SKM-1 (cell line): ENCODE measurements around the gene TBCC.
A peak's percentile ranks its signal among the peaks of the same experiment; 100 is the strongest.

Experiments used
- DNase-seq: peaks from one replicate; lab custom pipeline; 2025; ENCODE audit not compliant: unreplicated experiment; lab: John Stamatoyannopoulos, UW

The TBCC gene, protein sequence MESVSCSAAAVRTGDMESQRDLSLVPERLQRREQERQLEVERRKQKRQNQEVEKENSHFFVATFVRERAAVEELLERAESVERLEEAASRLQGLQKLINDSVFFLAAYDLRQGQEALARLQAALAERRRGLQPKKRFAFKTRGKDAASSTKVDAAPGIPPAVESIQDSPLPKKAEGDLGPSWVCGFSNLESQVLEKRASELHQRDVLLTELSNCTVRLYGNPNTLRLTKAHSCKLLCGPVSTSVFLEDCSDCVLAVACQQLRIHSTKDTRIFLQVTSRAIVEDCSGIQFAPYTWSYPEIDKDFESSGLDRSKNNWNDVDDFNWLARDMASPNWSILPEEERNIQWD

DNA sequence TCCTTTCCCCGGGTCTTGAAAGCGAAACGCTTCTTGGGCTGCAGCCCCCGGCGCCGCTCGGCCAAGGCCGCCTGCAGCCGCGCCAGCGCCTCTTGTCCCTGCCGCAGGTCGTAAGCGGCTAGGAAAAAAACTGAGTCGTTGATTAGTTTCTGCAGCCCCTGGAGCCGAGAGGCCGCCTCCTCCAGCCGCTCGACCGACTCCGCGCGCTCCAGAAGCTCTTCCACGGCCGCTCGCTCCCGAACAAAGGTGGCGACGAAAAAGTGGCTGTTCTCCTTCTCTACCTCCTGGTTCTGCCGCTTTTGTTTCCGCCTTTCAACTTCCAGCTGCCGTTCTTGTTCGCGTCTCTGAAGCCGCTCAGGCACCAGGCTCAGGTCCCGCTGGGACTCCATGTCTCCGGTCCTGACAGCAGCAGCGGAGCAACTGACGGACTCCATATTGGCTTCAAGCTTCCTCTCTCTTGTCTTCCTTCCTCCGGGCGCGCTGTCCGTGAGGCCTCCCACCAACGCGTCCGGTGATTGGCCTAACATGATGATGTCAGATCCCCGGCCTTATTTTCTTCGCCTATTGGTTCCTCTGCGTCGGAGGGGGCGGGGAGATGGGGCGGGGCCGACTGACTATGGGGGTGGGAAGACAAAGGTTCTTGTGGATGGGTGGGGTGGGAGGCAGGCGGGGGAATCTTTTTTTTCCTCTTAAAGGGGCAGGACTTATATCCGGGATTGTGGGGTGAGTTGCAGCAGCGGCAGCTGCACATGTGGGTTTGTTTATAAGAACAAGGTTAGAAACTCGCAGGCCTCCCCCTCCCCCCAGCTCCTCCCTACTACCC is at the start of gene TBCC:
Gene TBCC, minus strand, starts transcription at position 464 of the 823 bp plus-strand sequence. Its CDS starts 30 bp downstream, at position 434.
- DNase-seq: peak; percentile 99

DNA sequence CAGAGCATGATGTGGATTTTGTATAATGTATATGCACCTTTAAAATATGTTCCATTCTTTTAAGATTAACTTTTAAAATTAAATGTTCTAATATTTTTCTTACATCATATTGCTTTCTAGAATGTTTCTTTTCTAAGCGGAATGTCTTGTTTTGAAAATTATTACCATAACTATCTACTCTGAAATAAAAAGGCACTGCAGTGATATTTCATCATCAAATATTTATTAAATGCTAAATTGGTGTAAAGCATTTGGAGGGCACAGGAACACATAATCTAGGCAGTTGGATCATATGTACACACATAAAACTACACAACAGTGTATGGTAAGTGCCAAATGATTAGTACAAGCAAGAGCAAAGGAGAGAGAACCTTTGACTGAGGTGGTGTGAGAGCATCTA is 49.7 kb upstream of the TBCC start:
- DNase-seq: no peak

DNA sequence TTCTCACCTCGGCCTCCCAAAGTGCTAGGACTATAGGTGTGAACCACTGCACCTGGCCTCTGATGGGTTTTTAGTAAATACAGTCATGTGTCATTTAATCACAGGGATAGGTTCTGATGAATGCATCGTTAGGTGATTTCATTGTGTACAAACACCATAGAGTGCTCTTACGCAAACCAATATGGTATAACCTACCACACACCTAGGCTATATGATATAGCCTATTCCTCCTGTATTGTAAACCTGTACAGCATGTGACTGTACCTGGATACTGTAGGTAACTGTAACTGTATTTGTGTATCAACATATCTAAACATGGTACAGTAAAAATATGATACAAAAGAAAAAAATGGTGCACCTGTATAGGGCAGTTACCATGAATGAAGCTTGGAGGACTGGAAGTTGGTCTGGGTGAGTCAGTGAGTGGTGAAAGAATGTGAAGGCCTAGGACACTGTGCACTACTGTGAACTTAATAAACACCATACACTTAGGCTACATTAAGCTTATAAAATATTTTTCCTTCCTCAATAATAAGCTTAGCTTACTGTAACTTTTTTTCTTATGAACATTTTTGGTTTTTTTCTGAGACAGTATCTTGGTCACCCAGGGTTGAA is 45.9 kb upstream of the TBCC start:
- DNase-seq: no peak

DNA sequence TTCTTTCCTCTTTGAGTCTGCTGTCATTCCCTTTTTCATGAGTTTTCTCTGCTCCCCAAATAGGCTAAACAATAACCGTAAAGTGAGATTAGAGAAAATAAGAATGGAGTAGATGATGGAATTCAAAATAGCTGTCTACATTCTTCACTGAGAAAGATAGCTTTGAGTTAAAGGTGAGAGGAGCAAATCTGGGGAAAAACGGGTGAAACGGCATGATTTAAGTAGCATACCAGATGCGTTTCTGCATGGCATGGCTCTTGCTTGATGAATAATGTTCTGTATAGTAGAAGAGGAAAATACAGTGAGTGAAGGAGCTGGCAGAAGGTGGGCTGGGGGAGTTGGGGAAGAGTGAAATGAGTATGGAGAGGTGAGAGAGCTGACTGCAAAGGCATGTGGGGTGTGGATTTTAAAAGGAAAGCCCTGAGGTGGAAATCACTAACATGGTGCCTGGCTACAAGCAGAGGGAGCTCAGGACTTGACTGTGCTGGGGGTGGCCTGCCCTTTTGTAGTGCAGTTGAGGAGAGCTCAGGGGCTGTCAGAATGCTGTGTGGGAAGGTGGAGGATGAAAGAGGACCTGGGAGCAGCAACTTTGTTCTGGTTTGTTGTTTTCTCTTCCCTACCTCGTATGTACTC is 44.8 kb upstream of the TBCC start:
- DNase-seq: no peak

DNA sequence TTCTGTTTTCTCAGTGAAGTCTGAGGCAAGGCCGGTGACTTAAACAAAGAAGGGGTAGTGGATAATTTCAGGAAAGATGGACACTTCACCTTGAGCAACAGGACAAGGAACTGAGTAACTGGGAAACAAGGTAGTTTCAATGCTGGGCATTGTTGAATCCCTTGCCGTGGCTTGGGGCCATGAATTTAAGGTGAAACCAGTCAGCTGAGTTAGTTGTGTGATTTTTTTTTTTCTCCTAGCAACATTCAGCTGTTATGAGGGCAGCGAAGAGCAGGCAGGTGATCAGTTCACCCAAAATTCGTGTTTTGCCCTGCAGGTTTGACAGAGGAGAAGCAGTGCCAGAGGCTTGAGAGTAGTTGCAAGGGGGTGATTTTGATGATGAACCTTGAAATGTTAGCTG is 42.8 kb upstream of the TBCC start:
- no peak for DNase-seq

DNA sequence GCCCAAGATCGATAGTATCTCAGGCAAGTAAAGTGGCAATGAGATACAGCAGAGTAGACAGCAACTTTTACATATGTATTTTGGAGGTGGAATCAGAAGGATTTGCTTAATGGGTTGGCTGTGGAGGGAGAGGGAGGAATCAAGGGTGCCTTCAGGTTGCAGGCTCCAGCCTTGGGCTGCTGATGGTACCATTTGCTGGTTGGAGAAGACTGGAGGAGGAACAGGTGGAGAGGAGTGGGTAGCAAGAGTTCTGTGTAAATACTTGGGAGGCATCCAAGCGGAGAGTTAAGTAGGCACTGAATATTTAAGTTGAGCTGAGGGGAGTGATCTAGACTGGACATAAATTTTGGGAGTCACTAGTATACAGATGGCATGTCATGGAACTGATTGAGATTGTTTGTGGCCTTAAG is 41.2 kb upstream of the TBCC start:
- DNase-seq: no peak

DNA sequence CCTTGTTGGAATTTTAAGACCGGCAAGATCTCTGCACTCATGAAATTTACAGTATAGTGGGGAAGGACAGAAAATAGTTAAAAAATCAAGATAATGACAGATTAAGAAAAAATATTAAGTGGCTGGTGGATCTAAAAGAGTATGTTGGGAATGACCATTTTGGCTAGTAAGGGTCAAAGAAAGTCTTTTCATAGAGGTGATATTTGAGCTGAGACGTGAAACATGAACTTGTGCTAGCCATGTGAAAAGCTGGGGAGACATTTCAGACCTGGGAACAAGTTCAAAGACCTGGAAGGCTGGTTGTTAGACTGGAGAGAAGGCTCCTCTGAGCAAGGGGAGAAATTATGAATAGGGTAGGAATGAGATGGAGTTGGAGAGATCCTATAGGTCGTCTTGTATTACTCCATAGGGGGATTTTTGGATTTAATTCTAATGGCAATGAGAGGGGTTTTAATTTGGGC is 40.7 kb upstream of the TBCC start:
- DNase-seq: no peak

DNA sequence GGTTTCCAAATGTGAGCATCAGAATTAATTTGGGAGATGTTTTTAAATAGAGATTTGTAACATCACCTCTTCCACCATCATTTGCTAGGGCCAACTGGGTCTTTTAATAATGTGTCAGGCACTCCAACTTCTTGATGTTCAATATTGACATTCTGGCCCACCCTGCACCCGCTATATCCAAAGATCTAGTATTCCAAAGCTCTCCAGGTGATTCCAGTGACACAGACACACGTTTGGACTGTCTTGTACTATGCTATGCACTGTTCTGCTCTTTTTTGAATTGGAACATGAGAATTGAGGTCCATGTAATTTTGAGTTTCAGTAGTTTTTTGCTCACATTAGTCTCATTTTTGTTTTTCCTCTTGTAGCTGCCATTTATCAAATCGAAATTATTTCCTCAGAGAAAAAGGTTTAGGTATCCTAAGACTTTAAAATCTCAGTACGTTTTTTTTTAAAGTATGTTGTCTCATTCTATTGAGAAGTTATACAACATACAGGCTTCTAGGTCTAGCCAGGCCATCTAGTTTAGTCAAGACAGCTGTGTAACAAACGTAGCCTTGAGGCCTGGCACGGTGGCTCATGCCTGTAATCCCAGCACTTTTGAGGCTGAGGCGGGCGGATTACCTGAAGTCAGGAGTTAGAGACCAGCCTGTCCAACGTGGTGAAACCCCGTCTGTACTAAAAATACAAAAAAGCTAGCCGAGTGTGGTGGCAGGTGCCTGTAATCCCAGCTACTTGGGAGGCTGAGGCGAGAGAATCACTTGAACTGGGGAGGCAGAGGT is 39.0 kb upstream of the TBCC start:
- DNase-seq: no peak

DNA sequence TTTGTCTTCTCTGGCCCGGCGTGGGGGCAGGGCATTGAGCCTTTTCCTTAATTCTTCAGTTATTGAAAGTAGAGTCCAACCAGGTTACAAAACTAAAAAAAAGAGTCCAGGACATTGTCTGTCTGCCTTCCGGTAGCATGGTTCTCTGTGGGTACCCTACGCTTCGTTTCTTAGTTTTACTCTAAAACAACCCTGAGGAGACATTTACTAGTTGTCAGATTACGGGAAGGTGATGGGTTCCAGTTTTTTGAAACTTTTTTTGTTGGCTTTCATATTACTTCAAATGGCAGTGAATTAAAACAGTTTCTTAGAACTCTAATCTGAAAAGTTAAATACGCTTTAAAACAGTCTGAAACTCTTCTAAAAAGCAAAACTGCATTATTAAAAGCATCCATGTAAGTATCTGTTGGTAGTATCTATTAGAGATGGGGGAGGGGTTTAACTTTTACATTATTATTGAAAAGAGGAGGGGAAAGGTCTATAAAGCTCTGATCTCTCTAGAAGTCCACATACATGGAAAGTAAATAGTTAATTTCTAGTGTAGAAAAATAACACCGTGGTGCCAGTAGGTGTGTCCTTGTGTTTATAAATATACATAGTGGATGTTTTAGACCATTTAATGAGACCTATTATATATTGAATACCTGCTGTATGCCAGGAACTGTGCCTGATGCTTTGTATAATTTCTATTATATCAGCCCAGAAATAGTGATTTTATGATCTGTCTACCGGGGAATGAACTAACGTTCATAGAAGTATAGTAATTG is 38.2 kb upstream of the TBCC start:
- DNase-seq: no peak

DNA sequence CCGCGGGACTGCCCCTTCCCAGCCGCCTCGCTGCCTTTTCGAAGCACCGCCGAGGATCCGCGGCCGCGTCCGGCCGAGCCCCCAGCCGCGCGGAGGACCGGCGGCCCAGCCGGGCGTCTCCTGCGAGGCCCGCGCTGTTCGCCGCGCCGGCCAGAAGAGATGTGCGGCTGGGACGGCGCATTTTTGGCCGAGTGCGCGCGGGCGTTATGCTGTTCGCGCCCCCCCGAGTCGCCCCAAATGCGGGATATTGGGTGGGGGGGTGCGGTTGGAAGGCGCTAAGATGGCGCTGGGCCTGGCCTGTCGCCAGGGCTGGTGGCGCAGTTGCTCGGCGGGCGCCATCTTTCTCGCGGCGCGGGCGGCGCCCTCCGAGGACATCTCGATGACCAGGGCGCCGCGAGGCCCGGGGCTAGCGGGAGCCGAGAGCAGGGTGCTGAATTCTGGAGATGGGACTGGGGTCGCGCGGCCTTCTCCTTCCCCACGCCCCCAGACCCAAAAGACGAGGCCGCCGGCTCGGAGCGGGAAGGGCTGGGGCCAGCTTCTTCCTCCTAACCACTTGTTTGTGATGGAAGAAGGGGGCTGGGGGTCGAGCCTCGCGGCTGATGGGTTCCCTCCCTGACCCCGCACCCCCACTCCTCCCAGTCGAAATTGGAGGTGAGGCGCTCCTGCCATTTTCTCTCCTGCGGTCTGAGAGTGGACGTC is 37.4 kb upstream of the TBCC start:
- no peak for DNase-seq

DNA sequence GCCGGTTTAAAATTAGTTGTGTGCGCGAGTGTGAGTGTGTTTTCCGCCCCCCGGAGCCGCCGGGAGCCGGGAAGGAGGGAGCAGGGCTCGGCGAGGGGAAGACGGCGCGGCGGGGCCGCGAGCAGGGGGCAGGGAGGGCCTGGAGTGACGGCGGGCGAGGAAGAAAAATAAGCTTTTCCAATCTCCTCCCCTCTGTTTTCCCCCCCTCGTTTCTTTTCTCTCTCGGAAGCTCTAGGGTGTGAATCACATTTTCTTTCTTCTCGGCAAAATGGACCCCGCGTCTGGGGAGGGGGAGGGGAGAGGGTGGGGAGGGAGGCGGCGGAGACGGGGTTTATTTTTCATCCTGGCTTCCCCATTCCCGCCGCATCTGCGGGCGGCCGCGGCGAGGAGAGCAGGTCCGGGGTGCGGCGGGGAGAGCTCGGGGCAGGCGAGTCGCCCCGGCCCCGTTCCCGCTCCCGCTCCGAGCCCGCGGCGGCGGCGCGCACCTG is 36.8 kb upstream of the TBCC start:
- no peak for DNase-seq

DNA sequence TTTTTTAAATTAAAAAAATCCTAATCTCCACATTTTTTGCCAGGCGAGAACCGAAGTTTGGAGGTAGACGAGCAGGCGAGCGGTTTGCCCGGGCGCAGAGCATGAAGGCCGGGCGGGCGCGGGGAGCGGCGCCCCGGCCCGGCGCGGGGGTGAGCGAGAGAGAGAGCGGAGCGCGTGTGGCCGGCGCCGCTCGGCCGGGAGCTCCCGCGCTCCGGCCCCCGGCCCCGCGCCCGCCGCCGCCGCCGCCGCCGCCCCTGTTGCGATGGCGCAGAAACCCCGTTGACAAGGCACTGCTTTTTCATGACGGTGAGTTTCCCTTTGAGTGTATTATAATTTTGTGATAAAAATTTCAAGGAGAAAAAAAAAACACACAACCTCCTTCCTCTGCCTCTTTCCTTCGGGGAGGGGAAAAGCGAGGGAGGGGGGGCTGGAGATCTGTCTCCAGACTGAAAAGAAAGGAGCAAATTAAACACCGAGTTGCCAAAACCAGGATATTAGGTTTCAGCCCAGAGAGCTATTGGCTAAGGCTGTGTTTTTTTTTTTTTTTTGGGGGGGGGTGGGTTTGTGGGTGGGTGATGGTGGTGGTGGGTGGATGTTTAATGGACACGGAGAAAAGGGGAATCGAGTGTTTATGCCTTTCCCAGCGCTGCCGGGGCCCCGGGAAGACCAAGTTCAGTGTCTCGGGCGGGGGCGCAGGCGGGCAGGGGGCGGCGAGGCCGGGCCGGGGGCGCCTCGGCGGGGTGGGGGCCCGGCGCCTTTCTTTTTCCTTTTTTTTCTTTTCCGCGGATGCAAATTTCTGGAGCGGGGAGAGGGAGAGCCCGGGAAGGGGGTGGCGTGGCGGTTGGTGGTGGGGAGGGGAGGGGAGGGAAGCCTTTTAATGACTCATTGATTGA is 36.1 kb upstream of the TBCC start, which contains the start of gene BICRAL:
Gene BICRAL, plus strand, starts transcription at position 257 of the 893 bp plus-strand sequence. CDS start 39,971 bp downstream, outside the sequence.
- peak; percentile 34 for DNase-seq

DNA sequence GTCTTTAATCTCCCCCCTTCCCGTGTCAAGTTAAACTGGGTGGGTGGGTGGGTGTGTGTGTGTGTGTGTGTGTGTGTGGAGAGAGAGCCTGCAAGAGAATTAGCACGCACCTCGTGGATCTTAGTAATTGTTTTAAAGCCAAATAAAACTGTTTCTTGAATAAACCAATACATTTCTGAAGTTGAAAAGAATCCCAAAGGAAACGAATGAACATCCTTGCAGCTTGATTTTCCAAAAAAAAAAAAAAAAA is 35.6 kb upstream of the TBCC start:
- no peak for DNase-seq

DNA sequence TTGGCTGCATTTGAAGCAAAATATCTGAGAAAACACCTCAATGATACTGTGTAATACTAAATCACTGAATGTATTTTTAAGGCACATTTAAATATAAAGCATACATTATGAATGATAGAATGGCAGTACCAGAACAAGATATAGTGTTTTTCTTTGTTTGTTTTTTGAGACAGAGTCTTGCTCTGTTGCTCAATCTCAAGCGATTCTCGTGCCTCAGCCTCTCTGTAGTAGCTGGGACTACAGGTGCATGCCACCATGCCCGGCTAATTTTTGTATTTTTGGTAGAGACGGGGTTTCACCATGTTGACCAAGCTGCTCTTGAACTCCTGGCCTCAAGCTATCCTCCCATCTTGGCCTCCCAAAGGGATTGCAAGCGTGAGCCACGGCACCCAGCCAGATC is 33.6 kb upstream of the TBCC start:
- no peak for DNase-seq

DNA sequence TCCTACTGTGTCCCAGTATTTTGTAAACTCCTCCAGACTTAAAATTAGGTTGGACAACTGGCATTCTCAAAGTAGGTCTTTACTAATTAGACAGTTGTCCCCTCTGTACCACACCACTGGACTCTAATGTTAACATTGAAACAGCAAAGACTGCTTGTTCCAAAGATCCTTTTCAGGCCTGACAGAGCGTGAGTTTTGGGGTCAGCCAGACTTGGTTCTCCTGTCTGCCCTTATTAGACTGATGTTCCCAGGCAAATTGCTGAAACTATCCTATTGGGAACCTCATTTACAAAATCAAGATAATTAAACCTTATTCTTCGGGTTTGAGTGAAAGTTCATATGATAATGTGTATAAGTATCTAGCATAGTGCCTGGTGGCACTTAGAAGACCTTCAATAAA is 32.2 kb upstream of the TBCC start:
- no peak for DNase-seq

DNA sequence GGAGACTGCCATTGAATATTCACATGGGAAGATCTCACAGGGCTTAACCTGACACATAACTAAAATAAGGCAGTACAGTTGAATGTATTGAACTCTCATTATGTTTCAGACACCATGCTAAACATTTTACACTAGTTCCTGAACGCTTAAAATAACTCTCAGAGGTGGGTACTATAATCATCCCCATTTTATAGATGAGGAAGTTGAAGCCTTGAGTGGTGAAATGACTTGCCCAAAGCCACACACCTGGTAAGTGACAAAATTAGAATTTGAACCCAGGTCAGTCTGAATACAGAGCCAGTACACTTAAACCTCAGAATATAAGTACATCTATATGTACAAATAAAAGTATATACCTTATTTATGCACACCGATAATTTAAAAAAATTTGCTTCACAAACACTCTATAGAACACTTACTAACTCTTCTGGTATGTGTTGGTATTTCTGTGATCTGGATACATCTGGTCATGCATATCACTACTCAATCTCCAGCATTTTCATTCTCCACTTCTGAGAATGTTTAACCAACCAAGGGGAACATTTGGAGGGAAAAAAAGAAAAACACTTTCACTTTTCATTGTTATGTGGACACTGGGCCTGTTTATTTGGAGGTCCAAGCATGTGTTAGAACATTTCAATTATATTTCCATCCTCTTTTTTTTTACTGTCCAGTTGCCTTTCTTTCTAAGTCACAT is 31.4 kb upstream of the TBCC start:
- DNase-seq: no peak

DNA sequence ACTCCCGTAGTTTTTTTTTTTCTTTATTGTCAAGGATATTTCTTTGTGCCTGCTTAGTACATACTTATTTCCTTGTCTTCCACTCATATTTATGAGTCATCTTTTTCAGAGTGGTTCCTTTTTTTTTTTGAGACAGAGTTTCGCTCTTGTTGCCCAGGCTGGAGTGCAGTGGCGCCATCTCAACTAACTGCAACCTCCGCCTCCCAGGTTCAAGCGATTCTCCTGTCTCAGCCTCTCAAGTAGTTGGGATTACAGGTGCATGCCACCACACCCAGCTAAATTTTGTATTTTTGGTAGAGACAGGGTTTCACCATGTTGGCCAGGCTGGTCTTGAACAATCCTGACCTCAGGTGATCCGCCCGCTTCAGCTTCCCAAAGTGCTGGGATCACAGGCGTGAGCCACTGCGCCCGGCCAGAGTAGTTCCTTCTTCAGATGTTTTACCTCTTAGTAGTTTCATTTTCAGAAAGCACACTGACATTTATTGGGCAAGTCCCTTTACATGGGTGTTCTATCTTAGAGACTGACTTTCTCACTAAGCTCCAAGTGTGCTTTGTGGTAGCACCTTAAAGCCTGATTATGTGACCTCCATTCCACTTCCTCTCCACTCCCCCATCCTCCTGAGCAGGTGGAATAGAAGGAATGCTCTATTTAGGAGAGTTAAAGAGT is 29.1 kb upstream of the TBCC start:
- DNase-seq: peak; percentile 63
